ENCODE measurements around the gene SDCCAG8.

The SDCCAG8 gene

GRCh38 chr1:243341074-243341473, 85.2 kb downstream of the SDCCAG8 start:
- no peak for DNase-seq

GRCh38 chr1:243343970-243344937, 88.4 kb downstream of the SDCCAG8 start:
- DNase-seq, result no peak

- DNase-seq, result no peak
Observed at GRCh38 chr1:243345205-243345604, 89.4 kb downstream of the SDCCAG8 start.

- DNase-seq, result no peak
Observed at GRCh38 chr1:243346016-243346415, 90.2 kb downstream of the SDCCAG8 start.

GRCh38 chr1:243346468-243346867, 90.6 kb downstream of the SDCCAG8 start:
- no peak for DNase-seq

GRCh38 chr1:243348331-243348730, 92.5 kb downstream of the SDCCAG8 start:
- DNase-seq, result no peak

- no peak for DNase-seq
Observed at GRCh38 chr1:243349128-243349527, 93.3 kb downstream of the SDCCAG8 start.

GRCh38 chr1:243351337-243351736, 95.5 kb downstream of the SDCCAG8 start:
- no peak for DNase-seq

- DNase-seq, result no peak
Observed at GRCh38 chr1:243354511-243355153, 98.8 kb downstream of the SDCCAG8 start.

- no peak for DNase-seq
Observed at GRCh38 chr1:243363832-243364231, 108.0 kb downstream of the SDCCAG8 start.

- no peak for DNase-seq
Observed at GRCh38 chr1:243364330-243364729, 108.5 kb downstream of the SDCCAG8 start.

GRCh38 chr1:243364866-243365265, 109.0 kb downstream of the SDCCAG8 start:
- no peak for DNase-seq

GRCh38 chr1:243367314-243367713, 111.5 kb downstream of the SDCCAG8 start:
- DNase-seq, result no peak

GRCh38 chr1:243374412-243374811, 118.6 kb downstream of the SDCCAG8 start:
- no peak for DNase-seq

- no peak for DNase-seq
Observed at GRCh38 chr1:243375596-243375995, 119.8 kb downstream of the SDCCAG8 start.

GRCh38 chr1:243378669-243379068, 122.8 kb downstream of the SDCCAG8 start:
- no peak for DNase-seq

- DNase-seq, result no peak
Observed at GRCh38 chr1:243379208-243379607, 123.4 kb downstream of the SDCCAG8 start.

- no peak for DNase-seq
Observed at GRCh38 chr1:243379706-243380105, 123.9 kb downstream of the SDCCAG8 start.

- no peak for DNase-seq
Observed at GRCh38 chr1:243388276-243388675, 132.4 kb downstream of the SDCCAG8 start.

GRCh38 chr1:243390162-243390791, 134.4 kb downstream of the SDCCAG8 start:
- no peak for DNase-seq

GRCh38 chr1:243391355-243391754, 135.5 kb downstream of the SDCCAG8 start:
- no peak for DNase-seq

GRCh38 chr1:243393096-243393495, 137.3 kb downstream of the SDCCAG8 start:
- DNase-seq, result no peak

- no peak for DNase-seq
Observed at GRCh38 chr1:243394066-243394465, 138.2 kb downstream of the SDCCAG8 start.
